GM12892 (cell line): Measurements from ENCODE around the gene PMCH.
"Not testable (repeated sequence)": the region's sequence is repeated elsewhere in the genome, so short reads cannot be mapped to it uniquely, and the experiment has no call there.

Source experiments
- POLR2A ChIP-seq: IDR thresholded peaks from 2 replicates; pipeline ENCODE4 v1.6.1; 2011; ENCODE audit warnings: low read depth, low read length, control low read depth
- POLR2AphosphoS5 ChIP-seq: IDR thresholded peaks from 2 replicates; pipeline ENCODE4 v1.6.1; 2011; ENCODE audit warnings: low read depth, low read length, control low read depth
- TAF1 ChIP-seq: IDR thresholded peaks from 2 replicates; pipeline ENCODE4 v1.6.1; 2011; ENCODE audit warnings: low read depth, mild to moderate bottlenecking, control low read depth, low read length, borderline replicate concordance

GRCh38 chr12:102155206-102155605 is 42.4 kb downstream of the PMCH start:
- not testable (repeated sequence) for TF ChIP-seq TAF1, POLR2A, POLR2AphosphoS5
